Measurements from ENCODE around the gene C19orf85.

DNA sequence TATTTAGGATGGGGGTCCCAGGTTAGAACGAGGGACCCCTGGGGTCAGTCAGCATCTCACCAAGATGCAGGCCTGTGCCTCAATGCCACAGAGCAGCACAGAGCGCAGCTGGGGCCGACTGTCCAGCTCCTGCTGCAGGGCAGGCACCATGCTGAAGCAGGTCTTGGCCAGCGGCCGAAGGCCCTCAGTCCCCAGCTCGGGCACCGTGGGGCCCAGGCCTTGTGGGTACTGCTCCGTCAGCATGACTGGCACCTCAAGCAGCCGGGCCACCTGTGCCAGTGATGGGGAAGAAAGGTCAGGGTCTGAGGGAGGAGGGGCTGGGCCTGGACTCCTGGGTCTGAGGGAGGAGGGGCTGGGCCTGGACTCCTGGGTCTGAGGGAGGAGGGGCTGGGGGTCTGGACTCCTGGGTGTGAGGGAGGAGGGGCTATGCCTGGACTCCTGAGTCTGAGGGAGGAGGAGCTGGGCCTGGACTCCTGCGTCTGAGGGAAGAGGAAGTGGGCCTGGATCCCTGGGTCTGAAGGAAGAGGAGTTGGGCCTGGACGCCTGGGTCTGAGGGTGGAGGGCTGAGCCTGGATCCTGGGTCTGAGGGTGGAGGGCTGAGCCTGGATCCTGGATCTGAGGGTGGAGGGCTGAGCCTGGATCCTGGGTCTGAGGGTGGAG is 8.8 kb downstream of the C19orf85 start:
- TF ChIP-seq POLR2A (IDR thresholded peaks at IDR 0.05) (no peak), POLR2AphosphoS5 (IDR thresholded peaks at IDR 0.05; ENCODE audit: insufficient read depth in 1 of 2, low read depth in 1 of 2) (no peak)
- TF ChIP-seq, protein P1, sequence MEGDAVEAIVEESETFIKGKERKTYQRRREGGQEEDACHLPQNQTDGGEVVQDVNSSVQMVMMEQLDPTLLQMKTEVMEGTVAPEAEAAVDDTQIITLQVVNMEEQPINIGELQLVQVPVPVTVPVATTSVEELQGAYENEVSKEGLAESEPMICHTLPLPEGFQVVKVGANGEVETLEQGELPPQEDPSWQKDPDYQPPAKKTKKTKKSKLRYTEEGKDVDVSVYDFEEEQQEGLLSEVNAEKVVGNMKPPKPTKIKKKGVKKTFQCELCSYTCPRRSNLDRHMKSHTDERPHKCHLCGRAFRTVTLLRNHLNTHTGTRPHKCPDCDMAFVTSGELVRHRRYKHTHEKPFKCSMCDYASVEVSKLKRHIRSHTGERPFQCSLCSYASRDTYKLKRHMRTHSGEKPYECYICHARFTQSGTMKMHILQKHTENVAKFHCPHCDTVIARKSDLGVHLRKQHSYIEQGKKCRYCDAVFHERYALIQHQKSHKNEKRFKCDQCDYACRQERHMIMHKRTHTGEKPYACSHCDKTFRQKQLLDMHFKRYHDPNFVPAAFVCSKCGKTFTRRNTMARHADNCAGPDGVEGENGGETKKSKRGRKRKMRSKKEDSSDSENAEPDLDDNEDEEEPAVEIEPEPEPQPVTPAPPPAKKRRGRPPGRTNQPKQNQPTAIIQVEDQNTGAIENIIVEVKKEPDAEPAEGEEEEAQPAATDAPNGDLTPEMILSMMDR (IDR thresholded peaks at IDR 0.05) = no peak
